SHP77 (cell line): ENCODE results near the gene NIM1K.
"Not testable (repeated sequence)": the region's sequence is repeated elsewhere in the genome, so short reads cannot be mapped to it uniquely, and the experiment has no call there.

Source experiments
- DNase-seq, 2 experiments: peaks; one replicate each; lab custom pipeline; 2025; lab: John Stamatoyannopoulos, UW

The NIM1K gene

DNA sequence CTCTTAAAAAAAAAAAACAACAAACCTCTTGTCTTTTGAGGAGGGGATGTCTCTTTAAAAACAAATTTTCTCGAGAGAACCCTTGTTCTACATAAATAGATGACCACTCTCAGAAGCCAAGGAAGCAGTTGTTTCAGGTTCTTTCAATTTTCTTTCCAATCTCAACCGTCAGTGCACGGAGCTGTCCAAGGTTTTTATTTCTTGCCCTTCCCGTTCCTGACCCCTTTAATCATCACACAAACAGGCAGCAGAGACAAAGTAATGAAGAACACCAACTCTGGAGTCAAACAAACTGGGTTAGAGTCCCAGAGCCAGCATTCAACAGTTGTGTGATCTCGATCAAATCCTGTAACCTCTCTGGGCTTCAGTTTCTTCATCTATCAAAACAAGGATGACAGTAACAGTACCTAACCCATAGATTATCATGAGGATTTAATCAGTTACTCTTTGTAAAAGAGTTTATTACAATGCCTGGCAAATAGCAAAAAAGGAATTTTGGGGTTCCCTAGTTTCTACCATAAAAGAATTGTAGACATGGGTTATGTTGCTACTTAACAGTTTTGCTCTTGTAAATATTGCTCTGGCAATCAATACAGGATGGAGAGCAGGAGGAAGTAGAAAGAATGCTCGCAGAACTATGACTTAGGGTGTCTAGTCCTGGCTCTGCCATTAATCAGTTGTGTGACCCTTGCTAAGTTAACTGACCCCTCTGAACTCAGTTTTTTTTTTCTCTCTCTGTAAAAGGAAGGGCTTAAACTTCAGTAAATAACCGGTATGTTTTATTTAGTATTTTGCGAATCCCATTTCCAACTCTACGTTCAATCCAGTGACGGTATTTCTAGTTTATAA, 1.0 kb upstream of the NIM1K start:
- no peak for DNase-seq

DNA sequence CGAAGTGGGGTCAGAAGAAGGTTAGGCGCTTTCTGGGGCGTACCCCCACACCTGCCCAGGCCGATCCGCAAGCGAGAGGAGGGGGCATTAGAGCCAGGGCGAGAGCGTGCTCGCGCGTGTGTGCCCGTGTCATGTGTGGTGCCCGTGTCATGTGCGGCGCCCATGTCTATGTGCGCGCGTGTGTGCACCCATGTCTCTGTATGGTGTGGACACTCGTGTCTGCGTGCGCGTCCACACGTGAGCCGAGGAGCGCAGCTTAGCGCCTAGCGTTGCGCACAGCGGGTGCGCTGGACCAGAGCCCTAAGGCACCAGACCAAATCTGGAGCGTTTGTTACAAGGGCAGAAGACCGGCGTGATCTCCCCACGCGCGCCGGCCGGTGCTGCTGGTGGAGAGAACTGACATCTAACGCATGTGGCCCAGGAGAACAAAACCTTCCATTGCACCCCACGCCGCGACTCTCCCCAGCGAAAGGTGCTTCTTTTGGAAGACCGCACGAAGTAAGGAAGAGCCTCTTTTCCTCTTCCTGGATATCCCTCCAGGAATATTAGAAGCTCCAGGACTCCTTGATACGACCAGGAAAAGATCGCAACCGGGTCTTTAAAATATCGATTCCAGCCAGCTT, 644 bp downstream of the NIM1K start:
- no peak for DNase-seq

DNA sequence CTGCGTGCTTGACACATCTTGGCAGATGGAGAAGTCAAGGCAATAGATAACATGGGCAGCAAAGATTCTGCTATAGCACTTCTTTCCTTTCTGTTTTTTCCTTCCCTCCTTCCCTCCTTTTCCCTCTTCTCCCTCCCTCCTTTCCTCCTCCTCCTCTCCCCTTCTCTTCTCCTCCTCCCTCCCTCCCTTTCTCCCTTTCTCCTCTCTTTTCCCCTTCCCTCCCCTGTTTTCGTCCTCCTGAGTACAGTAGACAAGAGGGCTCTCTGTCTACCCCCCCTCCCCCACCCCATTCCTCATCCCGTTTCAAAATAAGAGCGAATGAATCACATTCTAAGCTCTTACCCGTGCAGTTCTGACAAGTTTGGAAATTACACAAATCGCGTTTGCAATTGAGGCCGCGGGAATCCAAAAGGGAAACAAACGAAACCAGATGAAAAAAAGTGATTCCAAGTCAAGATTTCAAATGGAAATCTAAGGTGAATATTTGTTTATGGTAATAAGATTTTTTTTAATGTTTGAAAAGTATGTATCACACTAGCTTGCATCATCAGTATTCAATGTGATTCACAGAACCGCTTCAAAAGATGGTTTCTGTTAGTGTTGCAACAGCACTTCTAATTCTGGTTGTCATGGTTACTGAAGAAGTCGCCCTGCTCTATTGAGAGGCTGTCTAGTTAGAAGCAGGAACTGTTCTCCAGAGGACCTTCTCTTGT, 1.3 kb downstream of the NIM1K start:
- DNase-seq = peak in 1 of 2 experiments; percentile 36

DNA sequence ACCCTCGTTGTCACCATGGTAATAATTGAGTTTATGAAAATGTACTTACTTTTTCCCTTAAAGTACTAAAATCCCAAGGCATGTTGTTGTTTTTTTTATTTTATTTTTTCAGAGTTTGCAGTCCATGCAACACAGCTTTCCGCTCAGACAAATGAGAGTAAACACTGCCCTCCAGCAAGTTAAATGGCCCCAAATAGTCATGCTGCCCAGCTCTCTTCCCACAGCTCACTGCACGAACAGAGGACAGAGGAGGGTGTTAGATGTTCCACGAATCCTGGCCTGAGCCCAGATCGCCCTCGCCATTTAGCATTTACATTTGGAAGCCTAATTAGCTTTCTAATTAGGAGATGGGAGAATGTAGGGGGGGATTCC, 1.9 kb downstream of the NIM1K start:
- DNase-seq = no peak

DNA sequence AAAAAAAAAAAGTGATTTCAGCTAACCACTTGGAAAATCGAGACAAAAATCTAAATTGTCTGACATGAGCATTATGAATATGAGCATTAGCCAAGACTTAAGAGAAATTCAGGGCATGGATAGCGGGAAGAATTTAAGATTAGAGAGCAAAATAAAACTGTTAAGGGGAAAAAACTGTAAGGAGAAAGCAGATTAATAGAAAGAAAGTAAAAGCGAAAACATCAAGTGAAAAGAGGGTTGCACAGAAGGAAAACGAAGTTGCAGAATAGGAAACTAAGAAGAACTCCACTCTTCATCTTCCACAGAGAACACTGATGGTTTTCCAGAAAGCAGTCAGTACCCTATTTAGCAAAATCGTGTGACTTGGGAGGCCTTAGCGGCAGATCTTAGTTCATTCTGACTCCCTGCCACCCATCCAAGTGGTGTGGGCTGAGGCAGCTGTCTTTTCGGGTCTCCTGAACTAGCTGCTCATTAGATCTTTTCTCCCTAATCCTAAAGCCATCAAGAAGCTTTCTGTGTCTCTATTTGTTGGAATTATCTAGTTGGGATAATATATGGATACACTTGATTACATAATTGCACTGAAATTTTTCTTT, 3.7 kb downstream of the NIM1K start:
- DNase-seq = no peak

DNA sequence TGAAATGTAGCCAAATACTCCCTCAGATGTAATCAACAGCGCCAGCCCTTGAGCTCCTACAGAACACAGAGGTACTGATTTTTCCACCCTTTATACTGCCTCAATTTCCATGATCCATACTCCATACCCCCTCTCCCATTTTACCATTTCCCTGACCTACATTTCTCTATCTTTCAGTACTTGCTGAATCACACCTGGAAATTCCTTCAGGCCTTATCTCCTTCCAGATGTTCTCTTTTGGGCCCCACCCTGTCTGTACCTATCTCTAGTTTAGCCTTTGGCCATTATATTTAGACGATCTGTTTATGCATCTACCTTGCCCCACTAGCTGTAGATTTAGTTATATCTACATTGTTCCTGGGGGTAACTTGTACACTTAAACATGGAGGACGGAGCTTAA, 5.5 kb downstream of the NIM1K start:
- no peak for DNase-seq

DNA sequence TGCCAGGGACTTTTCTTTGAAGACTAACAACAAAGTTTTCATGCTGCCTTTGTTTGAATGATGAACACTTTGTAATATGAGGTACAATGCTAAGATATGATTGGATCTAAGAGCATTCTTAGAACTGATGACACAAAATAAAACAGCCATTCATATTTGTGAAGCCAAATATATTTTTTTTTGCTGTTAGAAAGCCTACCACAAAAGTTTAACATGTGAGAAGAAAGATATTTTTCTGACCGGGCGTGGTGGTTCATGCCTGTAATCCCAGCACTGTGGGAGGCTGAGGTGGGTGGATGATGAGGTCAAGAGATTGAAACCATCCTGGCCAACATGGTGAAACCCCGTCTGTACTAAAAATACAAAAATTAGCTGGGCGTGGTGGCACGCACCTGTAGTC, 9.4 kb downstream of the NIM1K start:
- not testable (repeated sequence) for DNase-seq

DNA sequence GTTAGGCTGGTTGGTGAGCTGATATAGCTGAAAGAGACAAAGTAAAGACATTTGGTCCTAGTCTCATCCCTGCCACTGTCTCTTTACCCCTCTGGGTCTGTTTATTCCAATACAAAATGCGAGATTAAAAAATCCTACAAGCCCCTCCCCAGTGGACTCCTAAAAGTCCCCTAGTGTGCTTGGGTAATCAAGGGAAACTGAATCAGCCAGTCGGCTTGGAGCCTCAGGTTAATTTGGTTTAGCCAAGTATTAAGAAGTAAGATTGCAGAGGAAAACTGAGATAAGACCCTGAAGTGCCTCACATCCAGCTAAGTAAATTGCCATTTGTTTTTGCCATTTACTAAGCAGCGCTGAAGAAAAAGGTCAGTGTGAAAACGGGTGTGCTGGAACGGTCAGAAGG, 10.4 kb downstream of the NIM1K start:
- no peak for DNase-seq

DNA sequence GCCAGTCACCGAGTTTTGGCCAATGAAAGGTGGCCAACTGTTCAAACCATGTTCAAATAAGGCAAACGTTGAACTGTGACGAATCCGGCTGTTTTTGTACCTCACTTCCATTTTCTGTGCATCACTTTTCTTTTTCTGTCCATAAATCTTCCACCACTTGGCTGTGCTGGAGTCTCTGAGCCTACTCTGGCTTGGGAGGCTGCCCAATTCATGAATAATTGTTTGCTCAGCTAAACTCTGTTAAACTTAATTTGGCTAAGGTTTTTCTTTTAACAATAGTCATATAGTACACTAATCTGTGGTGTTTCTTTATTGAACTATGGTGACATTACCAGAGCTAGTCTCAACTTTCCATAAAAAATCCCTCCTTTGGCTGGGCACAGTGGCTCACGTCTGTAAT, 11.3 kb downstream of the NIM1K start:
- DNase-seq = no peak

DNA sequence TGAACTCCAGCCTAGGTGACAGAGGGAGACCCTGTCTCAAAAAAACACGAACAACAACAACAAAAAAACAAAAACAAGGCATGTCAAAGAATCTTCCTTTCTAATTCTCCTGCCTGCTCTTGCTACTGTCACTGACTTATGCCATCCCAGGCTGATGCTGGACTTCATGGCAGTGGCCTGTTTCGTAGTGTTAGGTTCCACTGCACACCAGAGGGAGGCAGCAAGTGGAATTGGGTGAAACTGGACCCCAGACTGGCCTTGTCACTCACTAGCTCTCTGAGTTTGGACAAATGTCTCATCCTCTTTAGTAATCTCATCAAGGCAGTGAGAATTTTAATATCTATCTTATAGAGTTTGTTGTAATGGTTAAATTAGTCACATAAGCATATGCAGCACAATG, 12.9 kb downstream of the NIM1K start:
- DNase-seq = no peak

DNA sequence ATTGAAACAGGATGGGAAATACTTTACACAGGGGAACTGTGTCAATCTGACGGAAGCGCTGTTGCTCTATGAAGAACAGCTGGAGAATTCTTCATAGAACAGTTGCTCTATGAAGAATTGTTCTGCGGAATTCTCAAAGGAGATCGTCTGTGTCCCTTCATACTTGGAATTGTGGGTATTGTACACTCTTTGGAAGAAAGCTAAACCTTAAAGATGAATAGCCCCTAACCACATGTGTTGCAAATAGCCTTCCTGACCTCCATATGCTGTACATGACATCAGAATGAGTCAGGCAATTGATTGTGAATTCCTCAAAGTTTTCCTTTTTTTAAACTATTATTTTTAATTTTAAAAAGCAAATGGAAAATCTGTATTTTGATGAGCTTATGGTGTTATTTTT, 15.6 kb downstream of the NIM1K start:
- DNase-seq = no peak

DNA sequence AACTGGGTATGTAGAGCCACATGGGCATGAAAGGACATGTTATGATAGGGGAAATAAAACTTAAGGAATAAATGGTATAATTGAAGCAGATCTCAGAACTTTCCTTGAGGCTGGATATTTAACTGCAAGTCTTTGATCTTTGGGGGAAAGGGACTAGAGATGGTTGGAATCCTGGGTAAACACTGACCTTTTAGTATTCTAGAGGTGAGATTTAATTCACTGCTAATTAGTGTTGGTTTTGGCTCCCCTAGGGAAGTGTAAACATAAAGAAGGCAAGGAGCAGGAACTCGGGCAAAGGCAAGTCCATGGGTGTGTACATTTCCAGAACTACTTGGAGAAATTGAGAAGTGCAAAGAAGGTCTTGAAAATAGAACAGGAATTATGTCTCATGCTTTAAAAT, 16.6 kb downstream of the NIM1K start:
- DNase-seq = no peak

DNA sequence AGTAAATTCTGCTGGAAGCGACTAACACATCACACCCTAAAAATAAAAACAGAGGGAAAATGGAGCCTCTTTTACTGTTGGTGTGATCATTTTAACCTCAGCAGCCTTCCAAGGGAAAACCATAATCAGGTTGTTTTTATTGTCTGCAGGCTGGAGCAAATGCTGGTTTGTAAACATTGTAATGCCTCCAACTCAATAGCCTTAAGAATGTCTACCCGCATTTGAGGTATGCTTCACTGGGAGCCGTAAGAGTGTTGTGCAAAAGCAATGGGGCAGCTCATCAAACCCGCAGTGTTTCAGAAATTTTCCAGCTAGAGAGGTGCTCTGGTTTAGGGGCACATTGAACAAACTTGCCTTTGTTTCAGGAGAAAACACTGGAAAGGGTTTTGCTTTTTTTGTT, 17.0 kb downstream of the NIM1K start:
- DNase-seq = no peak

DNA sequence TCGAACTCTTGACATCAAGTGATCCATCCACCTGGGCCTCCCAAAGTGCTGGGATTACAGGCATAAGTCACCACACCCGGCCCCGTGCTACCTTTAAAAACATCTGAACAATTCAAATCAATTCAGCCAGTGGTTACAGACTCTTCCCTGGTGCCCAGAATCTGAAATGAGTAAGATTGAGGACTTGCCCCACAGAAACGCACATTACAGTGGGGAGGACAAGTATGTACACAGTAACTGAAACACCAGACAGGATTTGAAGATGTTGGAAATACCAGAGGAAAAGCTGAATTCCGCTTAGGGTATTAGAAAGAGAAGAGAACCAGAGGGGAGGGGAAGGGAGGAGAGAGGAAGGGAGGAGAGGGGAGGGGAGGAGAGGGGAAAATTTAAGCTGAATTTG, 17.8 kb downstream of the NIM1K start:
- no peak for DNase-seq

DNA sequence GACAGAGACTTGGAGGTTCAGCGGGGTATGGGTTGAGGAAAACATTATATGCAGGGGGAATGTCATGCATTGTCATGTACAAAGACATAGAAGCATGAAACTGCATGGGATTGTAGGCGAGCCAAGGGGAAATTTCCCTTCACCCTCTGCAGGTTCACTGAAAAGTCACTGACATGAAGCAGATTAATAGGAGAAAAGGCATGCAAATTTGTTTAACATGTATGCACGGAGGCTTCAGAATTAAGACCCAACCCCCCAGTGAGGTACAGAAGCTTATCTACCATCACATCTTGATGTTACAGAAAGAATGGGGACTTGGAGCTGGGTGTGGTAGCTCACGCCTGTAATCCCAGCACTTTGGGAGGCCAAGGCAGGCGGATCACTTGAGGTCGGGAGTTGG, 18.5 kb downstream of the NIM1K start:
- DNase-seq = no peak

DNA sequence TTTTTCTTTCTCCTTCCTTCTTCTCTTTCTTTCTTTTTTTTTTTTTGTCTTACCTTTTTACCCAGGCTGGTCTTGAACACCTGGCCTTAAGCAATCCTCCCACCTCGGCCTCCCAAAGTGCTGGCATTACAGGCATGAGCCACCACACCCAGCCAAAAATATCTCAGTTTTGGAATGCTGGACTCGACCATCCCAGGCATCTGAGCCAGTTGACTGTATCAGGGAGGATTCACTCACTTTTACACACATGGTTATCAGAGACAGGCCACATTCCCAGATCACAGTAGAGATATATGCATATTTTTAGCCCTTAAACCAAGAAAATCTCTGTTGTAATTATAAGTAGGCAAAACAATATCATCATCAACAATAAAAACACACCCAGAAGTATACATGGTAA, 21.9 kb downstream of the NIM1K start:
- no peak for DNase-seq

DNA sequence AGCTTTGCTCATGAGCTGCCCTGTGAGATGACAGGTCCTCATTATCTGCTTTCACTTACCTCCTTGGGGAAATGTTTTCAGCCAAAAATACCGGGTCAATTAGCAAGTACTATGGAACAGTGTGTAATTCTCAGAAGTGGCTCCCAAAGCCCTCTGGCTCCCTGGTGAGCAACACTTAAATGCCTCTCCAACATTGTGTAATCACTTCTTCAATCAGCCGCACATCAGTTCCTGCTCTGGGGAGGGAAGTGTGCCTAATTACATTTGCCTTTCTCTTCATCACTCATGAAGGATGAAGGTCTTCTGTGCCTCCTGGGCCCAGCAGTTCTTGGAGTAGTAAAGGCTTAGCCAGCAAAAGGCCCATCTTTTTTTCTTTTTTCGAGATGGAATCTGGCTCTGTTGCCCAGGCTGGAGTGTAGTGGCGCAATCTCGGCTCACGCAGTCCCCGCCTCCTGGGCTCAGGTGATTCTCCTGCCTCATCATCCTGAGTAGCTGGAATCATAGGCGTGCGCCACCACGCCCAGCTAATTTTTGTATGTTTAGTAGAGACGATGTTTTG, 23.1 kb downstream of the NIM1K start:
- no peak for DNase-seq

DNA sequence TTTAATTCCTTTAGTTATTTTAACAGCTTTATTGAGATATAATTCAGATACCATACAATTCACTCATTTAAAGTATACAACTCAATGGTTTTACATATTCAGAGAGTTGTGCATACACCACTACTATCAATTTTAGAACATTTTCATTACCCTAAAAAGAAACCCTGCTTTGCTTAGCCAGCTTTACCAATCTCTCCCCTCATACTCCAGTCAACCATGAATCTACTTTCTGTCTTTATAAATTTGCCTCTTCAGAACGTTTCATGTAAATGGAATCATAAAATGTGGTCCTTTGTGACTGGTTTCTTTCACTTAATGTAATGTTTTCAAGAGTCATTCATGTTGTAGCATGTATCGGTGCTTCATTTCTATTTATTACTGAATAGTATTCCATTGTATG, 24.9 kb downstream of the NIM1K start:
- DNase-seq = no peak

DNA sequence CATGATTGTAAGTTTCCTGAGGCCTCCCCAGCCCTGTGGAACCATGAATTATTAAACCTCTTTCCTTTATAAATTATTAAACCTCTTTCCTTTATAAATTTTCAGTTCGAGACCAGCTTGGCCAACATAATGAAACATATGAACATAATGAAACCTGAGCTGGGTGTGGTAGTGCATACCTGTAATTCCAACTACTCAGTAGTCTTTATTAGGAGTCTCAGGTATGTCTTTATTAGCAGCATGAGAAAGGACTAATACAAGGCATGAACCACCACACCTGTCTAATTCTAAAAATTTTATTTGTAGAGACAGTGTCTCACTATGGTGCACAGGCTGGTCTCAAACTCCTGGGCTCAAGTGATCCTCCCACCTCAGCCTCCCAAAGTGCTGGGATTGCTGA, 27.1 kb downstream of the NIM1K start:
- DNase-seq = no peak

DNA sequence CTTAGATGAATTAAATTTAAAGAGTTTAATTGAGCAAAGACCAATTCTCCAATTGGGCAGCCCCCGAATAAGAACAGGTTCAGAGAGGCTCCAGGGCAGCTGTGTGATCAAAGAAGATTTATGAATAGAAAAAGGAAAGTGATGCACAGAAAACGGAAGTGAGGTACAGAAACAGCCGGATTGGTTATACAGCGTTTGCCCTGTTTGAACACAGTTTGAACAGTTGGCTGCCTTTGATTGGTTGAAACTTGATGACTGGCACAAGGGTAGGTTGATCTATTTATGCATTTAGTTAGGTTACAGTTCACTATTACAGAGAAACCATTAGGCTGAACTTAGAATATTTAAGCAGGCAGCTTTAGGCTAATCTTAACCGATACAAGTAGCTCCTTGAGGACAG, 29.5 kb downstream of the NIM1K start:
- no peak for DNase-seq

DNA sequence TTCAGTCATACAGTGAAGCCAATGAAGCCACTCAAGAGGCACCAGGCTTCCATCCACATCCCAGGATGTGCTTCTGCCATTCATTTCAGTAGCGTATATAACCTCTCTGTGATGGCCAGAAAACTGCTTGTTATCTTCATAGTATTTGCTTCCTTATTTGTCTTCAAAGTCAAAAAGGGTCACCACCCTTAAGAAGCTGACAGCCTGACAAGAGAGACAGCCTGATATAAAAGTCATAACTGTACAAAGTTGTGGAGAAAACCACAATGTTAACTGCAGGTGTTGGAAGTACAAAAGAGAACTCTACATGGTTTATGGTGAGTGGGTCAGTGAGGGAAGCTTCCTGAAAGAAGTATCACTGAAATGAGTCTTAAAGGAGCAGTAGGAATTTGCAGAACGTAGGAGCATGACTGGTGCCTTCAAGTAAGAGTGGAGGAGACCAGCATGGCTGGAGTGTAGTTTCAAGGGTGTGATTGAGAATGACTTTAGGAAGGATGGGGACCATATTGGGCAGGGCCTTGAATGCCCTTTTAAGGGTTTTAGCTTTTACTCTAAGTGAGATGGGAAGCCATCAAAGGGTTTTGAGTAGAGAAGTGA, 33.7 kb downstream of the NIM1K start:
- DNase-seq = no peak

DNA sequence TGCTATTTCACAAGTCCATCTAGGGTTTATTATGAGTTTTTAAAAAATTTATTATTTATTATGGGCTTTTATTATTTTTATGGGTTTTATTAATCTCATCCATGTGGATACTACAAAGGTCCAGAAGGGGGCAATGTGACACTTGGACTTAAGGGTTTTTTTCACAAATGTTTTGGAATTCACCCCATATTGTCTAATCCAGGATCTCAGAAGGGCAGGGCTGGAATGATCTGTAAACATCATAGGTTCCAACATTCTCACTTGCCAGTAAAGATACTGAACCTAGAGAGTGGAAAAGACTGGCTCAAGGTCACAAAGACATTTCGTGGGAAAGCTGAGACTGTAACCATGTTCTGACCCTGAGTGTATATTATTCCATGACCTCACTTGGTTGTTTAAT, 35.6 kb downstream of the NIM1K start:
- DNase-seq = peak; percentile 32 to 34
